Tongue (tissue), 2 donors: ENCODE measurements around the gene CMTM4. TPM values are rescaled to one million over a fixed set of nuclear protein-coding genes. Genes with fewer than 3 reads are reported as not detected.
"Not testable (repeated sequence)": the region's sequence is repeated elsewhere in the genome, so short reads cannot be mapped to it uniquely, and the experiment has no call there.

Experiments used
- DNase-seq: peaks from one replicate; pipeline ENCODE4 v3.0.0-alpha.2; 2015
- total RNA-seq: library from RNA; depleted of rRNA; stranded (reverse); fragments of >200 nt; gene quantifications from one replicate; pipeline ENCODE4 v1.2.3, GENCODE V29; 2014

The CMTM4 gene
- total RNA-seq, 1 donor from 2014 or later = 27.7 TPM

DNA sequence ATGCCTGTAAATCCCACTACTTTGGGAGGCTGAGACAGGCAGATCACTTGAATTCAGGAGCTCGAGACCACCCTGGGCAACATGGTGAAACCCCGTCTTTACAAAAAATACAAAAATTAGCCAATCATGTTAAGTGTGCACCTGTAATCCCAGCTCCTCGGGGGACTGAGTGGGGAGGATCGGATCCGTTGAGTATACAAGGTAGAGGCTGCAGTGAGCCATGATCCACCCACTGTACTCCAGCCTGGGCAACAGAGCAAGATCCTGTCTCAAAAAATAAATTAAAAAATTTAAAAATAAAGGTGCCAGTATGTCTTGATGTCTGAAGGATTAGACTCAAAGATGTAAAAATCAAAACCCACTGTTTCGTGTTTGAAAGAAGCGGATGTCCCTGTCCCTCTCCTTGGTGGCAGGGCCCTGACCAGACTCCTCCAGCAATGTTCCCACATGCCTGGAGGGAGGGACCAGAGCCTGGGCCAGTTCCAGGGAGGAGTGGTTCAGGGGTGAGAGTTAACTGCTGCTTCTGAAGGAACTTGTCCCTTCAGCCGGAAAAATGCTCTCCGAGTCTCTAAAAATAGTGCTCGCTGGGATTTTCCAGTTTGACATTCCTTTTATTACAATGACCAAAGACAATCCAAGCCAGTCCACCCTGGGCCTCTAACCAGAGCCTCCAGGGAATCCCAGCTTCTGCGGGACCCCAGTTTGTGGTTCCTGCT is 9.4 kb upstream of the CMTM4 start:
- DNase-seq = no peak

GRCh38 chr16:66703406-66704215 is 7.1 kb upstream of the CMTM4 start:
- peak; percentile 23 for DNase-seq

GRCh38 chr16:66701516-66701915 is 5.0 kb upstream of the CMTM4 start:
- no peak for DNase-seq

DNA sequence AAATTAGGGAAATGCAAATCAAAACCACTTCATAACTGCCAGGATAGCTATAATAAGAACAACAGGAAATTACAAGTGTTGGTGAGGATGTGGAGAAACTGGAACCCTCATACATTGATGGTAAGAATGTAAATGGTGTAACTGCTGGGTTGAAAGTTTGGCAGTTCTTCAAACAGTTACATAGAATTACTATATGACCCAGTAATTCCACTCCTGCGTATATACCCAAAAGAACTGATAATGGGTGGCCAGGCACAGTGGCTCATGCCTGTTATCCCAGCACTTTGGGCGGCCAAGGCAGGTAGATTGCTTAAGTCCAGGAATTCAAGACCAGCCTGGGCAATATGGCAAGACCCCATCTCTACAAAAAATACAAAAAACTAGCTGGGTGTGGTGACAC is 4.5 kb upstream of the CMTM4 start:
- DNase-seq = no peak

GRCh38 chr16:66699898-66700297 is 3.4 kb upstream of the CMTM4 start:
- no peak for DNase-seq

DNA sequence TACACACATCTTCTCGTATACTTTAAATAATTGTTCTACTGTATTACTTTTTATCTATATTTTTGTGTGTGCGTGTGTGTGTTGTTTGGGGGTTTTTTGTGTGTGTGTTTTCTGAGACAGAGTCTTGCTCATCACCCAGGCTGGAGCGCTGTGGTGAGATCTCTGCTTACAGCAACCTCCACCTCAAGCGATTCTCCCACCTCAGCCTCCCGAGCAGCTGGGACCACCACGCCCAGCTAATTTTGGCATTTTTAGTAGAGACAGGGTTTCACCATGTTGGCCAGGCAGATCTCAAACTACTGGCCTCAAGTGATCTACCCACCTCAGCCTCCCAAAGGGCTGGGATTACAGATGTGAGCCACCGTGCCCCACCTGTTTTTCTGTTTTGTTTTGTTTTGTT is 1.5 kb upstream of the CMTM4 start:
- no peak for DNase-seq

- no peak for DNase-seq
These were observed 441 bp downstream of the CMTM4 start for GRCh38 chr16:66695935-66696668.

- DNase-seq = no peak
These were observed 1.0 kb downstream of the CMTM4 start for GRCh38 chr16:66695471-66695934.

DNA sequence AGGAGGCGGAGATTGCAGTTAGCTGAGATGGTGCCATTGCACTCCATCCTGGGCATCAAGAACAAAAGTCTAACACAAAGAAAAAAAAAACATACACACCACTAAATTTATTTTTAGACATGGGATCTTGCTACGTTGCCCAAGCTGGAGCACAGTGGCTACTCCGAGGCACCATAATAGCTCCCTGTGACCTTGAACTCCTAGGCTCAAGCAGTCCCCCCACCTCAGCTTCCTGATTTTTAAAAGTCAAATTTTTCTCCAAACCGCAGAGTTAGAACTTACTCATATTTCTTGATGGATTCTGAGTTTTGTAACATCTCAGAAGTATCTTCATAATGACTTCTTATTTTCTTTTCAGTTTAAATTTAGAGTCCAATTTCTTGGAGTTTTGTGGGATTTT is 3.4 kb downstream of the CMTM4 start:
- no peak for DNase-seq

DNA sequence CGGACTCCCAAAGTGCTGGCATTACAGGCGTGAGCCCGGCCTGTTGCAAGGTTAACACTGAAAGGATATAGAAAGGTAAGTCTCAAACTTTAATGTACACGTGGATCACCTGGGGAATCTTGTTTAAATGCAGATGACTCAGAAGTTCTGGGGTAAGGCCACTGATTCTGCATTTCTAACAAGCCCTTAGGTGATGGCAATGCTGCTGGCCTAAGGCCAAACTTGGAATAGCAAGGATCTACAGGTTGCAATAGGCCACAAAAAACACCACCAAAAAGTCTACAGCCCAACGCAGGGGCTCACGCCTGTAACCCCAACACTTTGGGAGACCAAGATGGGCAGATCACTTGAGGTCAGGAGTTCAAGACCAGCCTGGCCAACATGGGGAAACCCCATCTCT is 4.2 kb downstream of the CMTM4 start:
- DNase-seq = no peak

GRCh38 chr16:66691234-66691633 is 5.3 kb downstream of the CMTM4 start:
- DNase-seq = no peak

DNA sequence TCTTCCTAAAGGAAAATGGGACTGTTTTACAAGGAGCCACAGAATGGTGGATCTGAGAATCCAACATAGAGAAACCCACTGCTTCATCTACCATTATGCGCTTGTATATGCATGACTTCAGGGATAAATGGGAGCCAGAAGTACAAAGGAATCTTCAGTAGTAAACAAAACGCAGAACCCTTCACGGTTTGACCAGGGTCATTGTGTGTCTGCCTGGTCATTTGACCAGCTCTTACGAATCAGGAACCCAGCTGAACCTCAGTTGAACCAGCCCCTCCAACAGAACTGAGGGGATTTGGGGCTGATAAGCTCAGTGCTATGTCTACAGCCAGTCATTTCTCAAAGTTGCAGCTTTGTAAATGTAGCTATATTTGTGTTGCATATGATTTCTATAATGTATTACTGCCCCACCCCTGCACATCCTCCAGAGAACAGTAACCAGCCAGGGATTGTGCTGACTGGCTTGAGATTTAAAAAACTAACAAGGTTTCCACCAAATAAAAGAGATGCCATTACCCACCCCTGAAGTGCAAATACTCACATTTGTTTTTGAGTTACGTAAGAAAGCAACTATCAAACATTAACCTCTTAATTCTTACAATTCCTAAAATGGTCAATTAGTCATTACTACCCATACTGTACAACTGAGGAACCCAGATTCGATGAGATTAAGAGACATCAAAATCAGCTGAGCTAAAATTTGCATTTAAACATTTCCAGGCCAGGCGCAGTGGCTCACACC is 6.3 kb downstream of the CMTM4 start:
- no peak for DNase-seq

DNA sequence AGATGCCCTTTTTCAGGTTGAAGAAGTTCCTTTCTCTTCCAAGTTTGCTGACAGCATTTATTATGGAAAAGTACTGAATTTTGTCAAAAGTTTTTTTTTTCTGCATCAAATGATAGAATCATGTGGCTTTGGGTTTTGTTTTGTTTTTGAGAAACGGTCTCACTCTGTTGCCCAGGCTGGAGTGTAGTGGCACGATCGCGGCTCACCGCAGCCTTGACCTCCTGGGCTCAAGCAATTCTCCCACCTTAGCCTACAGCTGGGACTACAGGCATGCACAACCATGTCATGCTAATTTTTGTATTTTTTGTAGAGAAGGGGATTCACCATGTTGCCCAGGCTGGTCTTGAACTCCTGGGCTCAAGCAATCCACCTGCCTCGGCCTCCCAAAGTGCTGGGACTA is 7.3 kb downstream of the CMTM4 start:
- DNase-seq = no peak

DNA sequence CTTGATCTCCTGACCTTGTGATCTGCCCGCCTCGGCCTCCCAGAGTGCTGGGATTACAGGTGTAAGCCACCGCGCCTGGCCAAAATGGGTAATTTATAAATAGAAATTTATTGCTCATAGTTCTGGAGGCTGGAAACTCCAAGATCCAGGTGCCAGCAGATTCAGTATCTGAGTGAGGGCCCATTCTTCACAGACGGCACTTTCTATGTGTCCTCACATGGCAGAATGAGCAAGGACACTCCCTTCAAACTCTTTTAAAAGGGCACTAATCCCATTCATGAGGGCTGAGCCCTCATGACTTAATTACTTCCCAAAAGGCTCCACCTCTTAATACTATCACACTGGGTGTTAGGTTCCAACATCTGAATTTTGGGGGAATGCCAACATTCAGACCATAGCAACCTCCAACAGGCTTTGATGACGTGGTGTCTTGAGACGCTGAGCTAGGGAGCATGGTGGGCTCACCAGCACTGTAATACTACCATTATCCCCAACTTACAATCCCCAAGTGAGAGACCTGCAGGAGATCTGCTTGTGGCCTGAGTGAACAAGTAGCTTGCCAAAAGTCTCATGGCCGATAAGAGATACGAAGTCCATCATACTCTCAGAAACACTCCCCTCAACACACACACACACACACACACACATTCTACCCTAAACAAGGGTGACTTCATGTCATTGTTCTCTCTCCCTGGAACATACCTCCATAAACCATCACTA is 8.5 kb downstream of the CMTM4 start:
- no peak for DNase-seq

- not testable (repeated sequence) for DNase-seq
These were observed 10.9 kb downstream of the CMTM4 start for GRCh38 chr16:66685501-66686115.

- no peak for DNase-seq
These were observed 14.3 kb downstream of the CMTM4 start for GRCh38 chr16:66682271-66682670.

GRCh38 chr16:66681676-66682075 is 14.9 kb downstream of the CMTM4 start:
- no peak for DNase-seq

DNA sequence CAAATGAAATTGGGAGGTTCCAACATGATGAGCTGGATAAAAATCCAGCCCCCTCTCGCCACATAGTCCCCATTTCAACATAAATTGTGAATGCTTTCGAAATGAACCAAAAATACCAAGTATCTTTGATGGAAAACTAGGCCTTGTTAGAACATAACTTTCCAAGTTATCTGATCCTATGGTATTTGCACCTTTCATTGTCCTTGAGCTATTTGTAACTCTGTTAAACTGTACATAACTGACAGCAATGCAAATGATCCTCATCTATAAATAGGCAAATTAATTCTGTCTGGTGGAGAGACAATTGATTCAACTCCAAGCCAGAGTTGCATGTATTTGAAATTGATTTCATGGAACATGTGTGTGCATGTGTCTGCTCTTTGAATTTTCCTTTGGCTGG is 18.2 kb downstream of the CMTM4 start:
- no peak for DNase-seq

DNA sequence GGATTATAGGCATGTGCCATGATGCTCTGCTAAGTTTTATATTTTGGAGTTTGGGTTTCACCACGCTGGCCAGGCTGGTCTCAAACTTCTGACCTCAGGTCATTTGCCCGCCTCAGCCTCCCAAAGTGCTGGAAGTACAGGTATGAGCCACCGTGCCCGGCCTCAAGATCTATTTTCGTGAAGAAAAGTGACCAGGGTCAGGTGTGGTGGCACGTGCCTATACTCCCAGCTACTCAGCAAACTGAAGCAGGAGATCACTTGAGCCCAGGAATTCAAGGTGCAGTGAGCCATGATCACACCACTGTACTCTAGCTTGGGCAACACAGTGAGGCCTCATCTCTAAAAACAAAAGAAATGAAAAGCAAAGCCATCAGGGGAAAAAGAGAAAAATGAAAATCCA is 18.7 kb downstream of the CMTM4 start:
- no peak for DNase-seq

DNA sequence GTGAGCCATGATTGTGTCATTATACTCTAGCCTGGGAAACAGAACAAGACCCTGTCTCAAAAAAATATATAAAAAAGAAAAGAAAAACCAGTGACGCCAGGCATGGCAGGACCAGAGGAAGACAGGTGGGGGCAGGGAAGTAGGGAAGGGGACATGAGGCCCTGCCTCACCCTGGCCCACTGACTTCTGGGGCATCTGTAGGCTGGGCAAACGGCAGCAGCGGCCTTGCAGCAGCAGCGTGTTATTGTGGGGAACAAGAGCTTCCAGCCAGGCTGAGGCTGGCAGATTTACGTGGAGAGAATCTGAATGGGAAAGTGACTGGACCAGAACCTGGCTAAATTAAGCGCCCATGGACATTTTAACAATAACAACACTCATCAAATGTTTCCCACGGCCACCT is 19.4 kb downstream of the CMTM4 start:
- DNase-seq = no peak

DNA sequence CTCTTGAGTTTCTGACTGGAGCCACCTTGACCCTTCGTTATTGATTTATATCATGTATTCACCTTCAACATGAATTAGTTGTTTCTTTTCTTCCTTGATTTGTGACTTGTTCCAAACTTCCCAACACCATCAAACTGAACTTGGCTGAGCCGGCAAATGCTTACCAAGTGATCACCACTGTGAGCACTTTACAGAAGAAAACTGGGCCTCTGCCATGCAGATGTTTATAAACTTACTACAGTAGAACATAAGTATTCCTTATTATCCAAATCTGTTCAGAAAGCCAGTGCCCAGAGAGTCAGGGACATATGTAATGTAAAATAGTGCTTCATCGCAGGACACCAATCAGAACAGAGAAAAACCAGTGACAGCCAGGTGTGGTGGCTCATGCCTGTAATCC is 19.9 kb downstream of the CMTM4 start:
- DNase-seq = no peak
